Stomach (tissue), 9 donors: ENCODE data around the gene ZSCAN20. TPM values are rescaled to one million over a fixed set of nuclear protein-coding genes. Genes with fewer than 3 reads are reported as not detected.

Source experiments
- DNase-seq, 2 donors: peaks; one replicate each; pipeline versions ENCODE4 v3.0.0 to v3.0.0-alpha.2; 2013 to 2019
- H3K27ac ChIP-seq, 5 donors: fragments of 200-600 bp in 4 of 5; sonication (generic) in 4 of 5; one replicate each; pipeline ENCODE4 v1.5.1; 2013 to 2019; ENCODE audit warnings: mild to moderate bottlenecking in 1 of 5, moderate library complexity in 1 of 5
- H3K27me3 ChIP-seq, 3 donors: fragments of 200-600 bp; sonication (generic); one replicate each; pipeline ENCODE4 v1.5.1; 2017 to 2019; ENCODE audit warnings: mixed run types in 1 of 3
- H3K36me3 ChIP-seq, 4 donors: fragments of 200-600 bp; sonication (generic); 1 replicate in 3 of 4; 2 replicates in 1 of 4; pipeline ENCODE4 v1.5.1; 2016 to 2019
- H3K4me1 ChIP-seq, 4 donors: fragments of 200-600 bp; sonication (generic); one replicate each; pipeline ENCODE4 v1.5.1; 2016 to 2019
- H3K4me3 ChIP-seq, 4 donors: fragments of 200-600 bp; sonication (generic) in 3 of 4; one replicate each; pipeline ENCODE4 v1.5.1; 2016 to 2019; ENCODE audit warnings: mild to moderate bottlenecking in 1 of 4
- H3K9me3 ChIP-seq, 4 donors: fragments of 200-600 bp; sonication (generic); one replicate each; pipeline ENCODE4 v1.5.1; 2016 to 2019
- POLR2AphosphoS5 ChIP-seq, 3 donors: sonication (generic); formaldehyde crosslinking; IDR thresholded peaks; one replicate each; pipeline ENCODE4 v1.6.1; 2016; ENCODE audit warnings: antibody characterized with exemption in 3 of 3
- WGBS, 5 donors: extraction: QIAGEN DNeasy Blood & Tissue Kit in 3 of 5; methylation state at CpG; one replicate each; pipeline versions ENCODE4 v1.1.5 to v1.1.7; 2013 to 2018; 5-methylcytosine and 5-hydroxymethylcytosine counted together
- intact Hi-C: fragments of 100-400 bp; cut with DNase I; formaldehyde crosslinking; loops from one replicate; pipeline ENCODE4 v1.15.1; 2023; ENCODE audit warnings: low total_unique reads
- polyA plus RNA-seq, 3 donors: library from polyadenylated mRNA; stranded (reverse); fragments of 200-250 nt; gene quantifications; one replicate each; pipeline ENCODE4 v1.2.3, GENCODE V29; 2013
- total RNA-seq, 5 donors: library from RNA; depleted of rRNA; stranded (reverse); fragments of >200 nt; gene quantifications; one replicate each; pipeline versions ENCODE4 v1.1.0 to v1.2.3, GENCODE V29; 2014 to 2016
- donor health status: healthy with polysubstance abuse.
- donor health status: Bipolar disorder and iron deficiency.
- donor health status: healthy.

The ZSCAN20 gene
- total and polyA plus RNA-seq, 8 donors: 0.29 to 8.4 (median 0.87) TPM

DNA sequence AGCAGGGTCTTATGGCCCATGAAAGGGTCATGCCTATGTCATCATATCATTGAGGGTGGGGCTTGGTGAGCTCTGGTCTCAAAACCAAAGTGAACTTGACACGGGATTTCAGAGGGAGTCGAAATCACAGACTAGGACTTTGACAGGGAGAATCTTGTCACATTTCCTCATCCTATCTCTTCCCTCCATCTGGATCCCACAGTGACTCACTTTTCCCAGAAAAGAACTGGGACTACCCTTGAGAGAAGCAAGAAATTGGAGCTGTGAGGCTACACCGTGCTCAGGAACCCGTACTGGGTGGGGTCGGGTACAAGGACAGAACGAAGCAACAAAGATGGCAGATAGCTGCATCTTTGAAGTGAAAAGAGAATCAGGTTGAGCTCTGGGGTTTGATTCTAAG is 69.5 kb downstream of the ZSCAN20 start:
- no peak for TF ChIP-seq POLR2AphosphoS5 (IDR thresholded peaks at IDR 0.05)
- Histone ChIP-seq H3K4me3 (no peak overlapping the region), H3K9me3 (no peaks in the 10 kb centered on the region), H3K27me3 (peaks cover 0 to 5% (median 0%) of the 10 kb centered on the region in 3 donors), H3K36me3 (no peaks in the 10 kb centered on the region), H3K4me1 (no peaks in the 10 kb centered on the region), H3K27ac (no peak overlapping the region)
- DNase-seq: no peak
- intact Hi-C loops: no loop called here
- WGBS, 5 donors: 91 to 95% (median 94%) methylated on average over 6 of the region's 6 CpGs

Other genes starting within 250 kb of the ZSCAN20 start
- 10 to 100 TPM in 1 of 5 donors, 1 to 10 TPM in 4; 1.3 to 49.8 (median 1.8) TPM for gene ZNF362, start 216.2 kb upstream of the ZSCAN20 start, total RNA-seq
- gene ZNF362, start 216.2 kb upstream of the ZSCAN20 start, polyA plus RNA-seq: 10 to 100 TPM; 10.1 to 12.6 (median 11.8) TPM
- gene A3GALT2, start 151.5 kb upstream of the ZSCAN20 start, total RNA-seq: not detected
- gene A3GALT2, start 151.5 kb upstream of the ZSCAN20 start, polyA plus RNA-seq: not detected
- gene PHC2, start 41.5 kb upstream of the ZSCAN20 start, total RNA-seq: 100 to 1,000 TPM in 3 of 5 donors, 10 to 100 TPM in 2; 72.0 to 123 (median 107) TPM
- gene PHC2, start 41.5 kb upstream of the ZSCAN20 start, polyA plus RNA-seq: 100 to 1,000 TPM in 2 of 3 donors, 10 to 100 TPM in 1; 70.8 to 140 (median 121) TPM